ENCODE results near the gene CBLC.
A peak's percentile ranks its signal among the peaks of the same experiment; 100 is the strongest.
"Not testable (repeated sequence)": the region's sequence is repeated elsewhere in the genome, so short reads cannot be mapped to it uniquely, and the experiment has no call there.

Gene CBLC

DNA sequence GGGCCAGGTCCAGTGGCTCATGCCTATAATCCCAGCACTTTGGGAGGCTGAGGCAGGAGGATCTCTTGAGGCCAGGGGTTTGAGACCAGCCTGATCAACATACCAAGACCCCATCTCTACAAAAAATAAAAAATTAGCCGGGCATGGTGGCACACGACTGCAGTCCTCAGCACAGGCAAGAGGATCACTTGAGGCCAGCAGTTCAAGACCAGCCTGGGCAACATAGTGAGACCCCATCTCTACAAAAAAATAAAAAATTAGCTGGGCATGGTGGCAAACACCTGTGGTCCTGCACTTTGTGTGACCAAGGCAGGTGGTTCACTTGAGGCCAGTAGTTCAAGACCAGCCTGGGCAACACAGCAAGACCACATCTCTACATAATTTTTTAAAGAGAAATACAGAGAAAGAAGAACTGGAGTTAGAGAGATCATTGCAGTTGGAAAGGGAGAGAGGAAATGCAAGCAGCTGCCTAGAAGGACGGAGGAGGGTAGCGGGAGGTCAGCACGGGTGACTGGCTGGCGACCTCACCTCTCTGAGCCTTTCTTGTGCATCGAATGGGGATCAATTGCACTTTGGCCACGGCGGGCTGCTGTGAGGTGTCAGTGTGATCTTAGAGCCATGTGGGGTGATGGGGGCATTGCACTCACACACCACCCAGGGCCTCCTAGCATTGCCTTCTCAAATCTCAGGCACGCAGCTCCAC lies 45.1 kb downstream of the CBLC start:
- ChIA-PET CTCF (interaction anchor here (0.6 to 1.9 kb wide), 4 partner anchors 15 to 99 kb away, joined by 3 to 6 read pairs (median 4); partner anchors contain the start of gene BCAM), POLR2A (interaction anchor here (0.8 kb wide), 1 partner anchor 14 kb away, joined by 4 read pairs; the partner anchor contains the start of gene BCAM)
- no peak for TF ChIP-seq ZNF558 (tag by site-specific recombination; IDR thresholded peaks at IDR 0.05)
- no peak for TF ChIP-seq KLF10 (tag by site-specific recombination; IDR thresholded peaks at IDR 0.05)
- TF ChIP-seq, protein P1, sequence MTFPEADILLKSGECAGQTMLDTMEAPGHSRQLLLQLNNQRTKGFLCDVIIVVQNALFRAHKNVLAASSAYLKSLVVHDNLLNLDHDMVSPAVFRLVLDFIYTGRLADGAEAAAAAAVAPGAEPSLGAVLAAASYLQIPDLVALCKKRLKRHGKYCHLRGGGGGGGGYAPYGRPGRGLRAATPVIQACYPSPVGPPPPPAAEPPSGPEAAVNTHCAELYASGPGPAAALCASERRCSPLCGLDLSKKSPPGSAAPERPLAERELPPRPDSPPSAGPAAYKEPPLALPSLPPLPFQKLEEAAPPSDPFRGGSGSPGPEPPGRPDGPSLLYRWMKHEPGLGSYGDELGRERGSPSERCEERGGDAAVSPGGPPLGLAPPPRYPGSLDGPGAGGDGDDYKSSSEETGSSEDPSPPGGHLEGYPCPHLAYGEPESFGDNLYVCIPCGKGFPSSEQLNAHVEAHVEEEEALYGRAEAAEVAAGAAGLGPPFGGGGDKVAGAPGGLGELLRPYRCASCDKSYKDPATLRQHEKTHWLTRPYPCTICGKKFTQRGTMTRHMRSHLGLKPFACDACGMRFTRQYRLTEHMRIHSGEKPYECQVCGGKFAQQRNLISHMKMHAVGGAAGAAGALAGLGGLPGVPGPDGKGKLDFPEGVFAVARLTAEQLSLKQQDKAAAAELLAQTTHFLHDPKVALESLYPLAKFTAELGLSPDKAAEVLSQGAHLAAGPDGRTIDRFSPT (tag by site-specific recombination; IDR thresholded peaks at IDR 0.05) = no peak
- no peak for TF ChIP-seq ZNF302 (tag by site-specific recombination; IDR thresholded peaks at IDR 0.05; ENCODE audit: low read depth)
- no peak for TF ChIP-seq GLIS2 (tag by site-specific recombination; IDR thresholded peaks at IDR 0.05)
- TF ChIP-seq ZNF121 (tag by site-specific recombination; IDR thresholded peaks at IDR 0.05) = peak; percentile 92
- TF ChIP-seq ZNF169 (tag by site-specific recombination; IDR thresholded peaks at IDR 0.05) = no peak
- TF ChIP-seq, protein P2, sequence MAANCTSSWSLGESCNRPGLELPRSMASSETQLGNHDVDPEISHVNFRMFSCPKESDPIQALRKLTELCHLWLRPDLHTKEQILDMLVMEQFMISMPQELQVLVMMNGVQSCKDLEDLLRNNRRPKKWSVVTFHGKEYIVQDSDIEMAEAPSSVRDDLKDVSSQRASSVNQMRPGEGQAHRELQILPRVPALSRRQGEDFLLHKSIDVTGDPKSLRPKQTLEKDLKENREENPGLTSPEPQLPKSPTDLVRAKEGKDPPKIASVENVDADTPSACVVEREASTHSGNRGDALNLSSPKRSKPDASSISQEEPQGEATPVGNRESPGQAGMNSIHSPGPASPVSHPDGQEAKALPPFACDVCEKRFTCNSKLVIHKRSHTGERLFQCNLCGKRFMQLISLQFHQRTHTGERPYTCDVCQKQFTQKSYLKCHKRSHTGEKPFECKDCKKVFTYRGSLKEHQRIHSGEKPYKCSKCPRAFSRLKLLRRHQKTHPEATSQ (tag by site-specific recombination; IDR thresholded peaks at IDR 0.05) = no peak
- H3K36me3 ChIP-seq (ENCODE audit: control insufficient read depth in 2 of 2, insufficient read depth in 1 of 2, low read length in 2 of 2) = no peaks in the 10 kb centered on the region
- no peak overlapping the region for H3K4me3 ChIP-seq (ENCODE audit: low read depth, low read length)
- H3K4me1 ChIP-seq (ENCODE audit: control insufficient read depth, insufficient read depth, low read length) = peaks cover 9% of the 10 kb centered on the region
- H3K27ac ChIP-seq (ENCODE audit: extremely low read depth, low read depth, low read length) = no peak overlapping the region
- H3K9me3 ChIP-seq (ENCODE audit: control insufficient read depth, insufficient read depth, low read depth, low read length) = no peaks in the 10 kb centered on the region

DNA sequence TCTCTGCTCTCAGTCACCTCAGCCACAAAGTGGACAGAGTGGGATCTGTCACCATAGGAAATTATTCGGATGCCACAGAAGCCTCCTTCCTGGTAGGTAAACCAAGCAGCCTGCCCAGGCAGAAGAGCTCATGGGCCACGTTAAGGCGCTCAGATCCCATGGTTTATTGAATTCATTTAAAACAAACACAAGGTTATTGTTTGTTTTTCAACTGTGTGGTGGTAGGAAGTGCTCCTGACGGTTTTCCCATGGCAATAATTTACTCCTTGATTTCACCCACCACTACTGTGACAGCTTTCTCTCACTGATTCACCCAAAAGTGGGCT lies 45.6 kb downstream of the CBLC start:
- H3K36me3 ChIP-seq (ENCODE audit: control insufficient read depth in 2 of 2, insufficient read depth in 1 of 2, low read length in 2 of 2) = no peaks in the 10 kb centered on the region
- ChIA-PET POLR2A (interaction anchor here (0.5 to 0.8 kb wide), 2 partner anchors 14 to 429 kb away, joined by 3 to 4 read pairs; partner anchors contain the start of gene BCAM), CTCF (interaction anchor here (0.5 to 1.8 kb wide), 3 partner anchors 21 to 99 kb away, joined by 4 to 6 read pairs (median 5); no protein-coding TSS in a partner anchor)
- peaks cover 9% of the 10 kb centered on the region for H3K4me1 ChIP-seq (ENCODE audit: control insufficient read depth, insufficient read depth, low read length)
- no peak overlapping the region for H3K27ac ChIP-seq (ENCODE audit: extremely low read depth, low read depth, low read length)
- TF ChIP-seq OSR2 (tag by site-specific recombination; IDR thresholded peaks at IDR 0.05) = 0 out of 2 replicates have a peak, but pooled peaks have one; percentile 12
- TF ChIP-seq, protein P3, sequence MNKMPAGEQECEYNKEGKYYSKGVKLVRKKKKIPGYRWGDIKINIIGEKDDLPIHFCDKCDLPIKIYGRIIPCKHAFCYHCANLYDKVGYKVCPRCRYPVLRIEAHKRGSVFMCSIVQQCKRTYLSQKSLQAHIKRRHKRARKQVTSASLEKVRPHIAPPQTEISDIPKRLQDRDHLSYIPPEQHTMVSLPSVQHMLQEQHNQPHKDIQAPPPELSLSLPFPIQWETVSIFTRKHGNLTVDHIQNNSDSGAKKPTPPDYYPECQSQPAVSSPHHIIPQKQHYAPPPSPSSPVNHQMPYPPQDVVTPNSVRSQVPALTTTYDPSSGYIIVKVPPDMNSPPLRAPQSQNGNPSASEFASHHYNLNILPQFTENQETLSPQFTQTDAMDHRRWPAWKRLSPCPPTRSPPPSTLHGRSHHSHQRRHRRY (tag by site-specific recombination; IDR thresholded peaks at IDR 0.05) = no peak
- H3K9me3 ChIP-seq (ENCODE audit: control insufficient read depth, insufficient read depth, low read depth, low read length) = no peaks in the 10 kb centered on the region
- no peak overlapping the region for H3K4me3 ChIP-seq (ENCODE audit: low read depth, low read length)

DNA sequence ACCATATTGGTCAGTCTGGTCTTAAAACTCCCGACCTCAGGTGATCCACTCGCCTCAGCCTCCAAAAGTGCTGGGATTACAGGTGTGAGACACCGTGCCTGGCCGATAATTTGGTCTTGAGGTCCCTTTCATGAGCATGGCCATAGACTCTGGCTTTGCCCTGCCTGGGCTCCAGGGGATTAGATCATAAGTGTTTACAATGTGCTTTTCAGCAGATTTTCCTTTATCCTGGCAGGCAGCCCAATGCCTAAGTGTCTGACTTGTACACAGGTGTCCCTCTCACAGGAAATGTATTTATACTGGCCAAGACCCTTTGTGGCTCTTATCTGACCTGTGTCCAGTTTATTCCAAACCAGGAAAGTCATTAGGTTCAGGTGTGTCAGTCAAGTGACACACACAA lies 47.1 kb downstream of the CBLC start:
- Histone ChIP-seq H3K9me3 (ENCODE audit: control insufficient read depth, insufficient read depth, low read depth, low read length) (no peaks in the 10 kb centered on the region), H3K4me1 (ENCODE audit: control insufficient read depth, insufficient read depth, low read length) (peaks cover 9% of the 10 kb centered on the region), H3K4me3 (ENCODE audit: low read depth, low read length) (no peak overlapping the region), H3K36me3 (ENCODE audit: control insufficient read depth in 2 of 2, insufficient read depth in 1 of 2, low read length in 2 of 2) (no peaks in the 10 kb centered on the region), H3K27ac (ENCODE audit: extremely low read depth, low read depth, low read length) (no peak overlapping the region)
- ChIA-PET CTCF (no interaction called here), POLR2A (no interaction called here)
- TF ChIP-seq GLIS1 (tag by site-specific recombination; IDR thresholded peaks at IDR 0.05) (0 out of 2 replicates have a peak, but pooled peaks have one; percentile 26), ZNF76 (tag by site-specific recombination; IDR thresholded peaks at IDR 0.05; ENCODE audit: borderline replicate concordance, low read depth) (no peak)

DNA sequence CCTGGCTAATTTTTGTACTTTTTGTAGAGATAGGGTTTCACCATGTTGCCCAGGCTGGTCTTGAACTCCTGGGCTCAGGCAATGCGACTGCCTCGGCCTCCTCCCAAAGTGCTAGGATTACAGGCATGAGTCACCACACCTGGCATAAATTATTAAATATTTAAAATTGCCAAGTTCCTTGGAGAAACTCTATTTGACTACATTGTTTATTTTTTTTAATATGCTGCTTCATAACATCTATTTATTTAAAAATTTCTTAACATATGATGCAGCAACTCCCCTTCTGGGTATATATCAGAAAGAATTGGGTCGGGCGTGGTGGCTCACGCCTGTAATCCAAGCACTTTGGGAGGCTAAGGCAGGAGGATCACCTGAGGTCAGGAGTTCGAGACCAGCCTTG lies 55.2 kb downstream of the CBLC start:
- CTCF ChIA-PET; H3K36me3 ChIP-seq (ENCODE audit: control insufficient read depth in 2 of 2, insufficient read depth in 1 of 2, low read length in 2 of 2); H3K9me3 ChIP-seq (ENCODE audit: control insufficient read depth, insufficient read depth, low read depth, low read length); H3K27ac ChIP-seq (ENCODE audit: extremely low read depth, low read depth, low read length); H3K4me3 ChIP-seq (ENCODE audit: low read depth, low read length); H3K4me1 ChIP-seq (ENCODE audit: control insufficient read depth, insufficient read depth, low read length); POLR2A ChIA-PET: not testable (repeated sequence)

DNA sequence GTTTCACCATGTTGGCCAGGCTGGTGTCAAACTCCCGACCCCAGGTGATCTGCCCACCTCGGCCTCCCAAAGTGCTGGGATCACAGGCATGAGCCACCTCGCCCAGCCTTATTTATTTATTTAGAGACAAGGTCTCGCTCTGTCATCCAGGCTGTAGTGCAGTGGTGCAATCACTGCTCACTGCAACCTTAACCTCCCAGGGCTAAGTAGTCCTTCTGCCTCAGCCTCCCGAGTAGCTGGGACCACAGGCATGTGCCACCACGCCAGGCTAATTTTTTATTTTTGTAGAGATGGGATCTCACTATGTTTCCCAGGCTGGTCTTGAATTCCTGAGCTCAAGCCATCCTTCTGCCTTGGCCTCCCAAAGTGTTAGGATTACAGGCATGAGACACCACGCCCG lies 56.7 kb downstream of the CBLC start:
- H3K9me3 ChIP-seq (ENCODE audit: control insufficient read depth, insufficient read depth, low read depth, low read length); H3K4me1 ChIP-seq (ENCODE audit: control insufficient read depth, insufficient read depth, low read length); POLR2A ChIA-PET; H3K27ac ChIP-seq (ENCODE audit: extremely low read depth, low read depth, low read length); H3K4me3 ChIP-seq (ENCODE audit: low read depth, low read length); H3K36me3 ChIP-seq (ENCODE audit: control insufficient read depth in 2 of 2, insufficient read depth in 1 of 2, low read length in 2 of 2); CTCF ChIA-PET: not testable (repeated sequence)
